Measurements from ENCODE around the gene ZNF618. TPM values are rescaled to one million over a fixed set of nuclear protein-coding genes. Genes with fewer than 3 reads are reported as not detected.

ZNF618 gene
- 10.8 TPM for total RNA-seq

GRCh38 chr9:113876151-113876992 lies at the start of gene ZNF618:
Gene ZNF618 (plus strand): TSS chr9:113876309. CDS start chr9:113876381, 72 bp downstream.
- peak; percentile 54 for DNase-seq

GRCh38 chr9:113828221-113828620 lies 47.9 kb upstream of the ZNF618 start:
- DNase-seq: no peak

GRCh38 chr9:113837334-113837733 lies 38.8 kb upstream of the ZNF618 start:
- no peak for DNase-seq

- no peak for DNase-seq
Observed at GRCh38 chr9:113842086-113842485, 34.0 kb upstream of the ZNF618 start.

GRCh38 chr9:113844466-113844865 lies 31.6 kb upstream of the ZNF618 start:
- DNase-seq: peak; percentile 36

GRCh38 chr9:113851359-113851758 lies 24.8 kb upstream of the ZNF618 start:
- no peak for DNase-seq

GRCh38 chr9:113851873-113852272 lies 24.2 kb upstream of the ZNF618 start:
- no peak for DNase-seq

GRCh38 chr9:113853333-113853732 lies 22.8 kb upstream of the ZNF618 start:
- no peak for DNase-seq

- no peak for DNase-seq
Observed at GRCh38 chr9:113854310-113854709, 21.8 kb upstream of the ZNF618 start.

GRCh38 chr9:113857875-113858274 lies 18.2 kb upstream of the ZNF618 start:
- DNase-seq: peak; percentile 6

GRCh38 chr9:113858282-113858681 lies 17.8 kb upstream of the ZNF618 start:
- DNase-seq: no peak

- no peak for DNase-seq
Observed at GRCh38 chr9:113863345-113863744, 12.8 kb upstream of the ZNF618 start.

- DNase-seq: no peak
Observed at GRCh38 chr9:113868501-113868900, 7.6 kb upstream of the ZNF618 start.

GRCh38 chr9:113872485-113873143 lies 3.5 kb upstream of the ZNF618 start:
- no peak for DNase-seq

- DNase-seq: no peak
Observed at GRCh38 chr9:113873446-113873845, 2.7 kb upstream of the ZNF618 start.

GRCh38 chr9:113873926-113874325 lies 2.2 kb upstream of the ZNF618 start:
- DNase-seq: no peak

GRCh38 chr9:113875459-113876150 lies 504 bp upstream of the ZNF618 start:
- DNase-seq: peak; percentile 48

GRCh38 chr9:113876993-113877368 lies 872 bp downstream of the ZNF618 start:
- DNase-seq: no peak

- peak; percentile 35 for DNase-seq
Observed at GRCh38 chr9:113879318-113879717, 3.2 kb downstream of the ZNF618 start.

GRCh38 chr9:113879911-113880310 lies 3.8 kb downstream of the ZNF618 start:
- no peak for DNase-seq

GRCh38 chr9:113882181-113882580 lies 6.1 kb downstream of the ZNF618 start:
- no peak for DNase-seq

GRCh38 chr9:113882636-113883164 lies 6.6 kb downstream of the ZNF618 start:
- DNase-seq: no peak

Data from tongue (tissue), 2 donors.